ENCODE results near the gene MAPT.
"Not testable (repeated sequence)": the region's sequence is repeated elsewhere in the genome, so short reads cannot be mapped to it uniquely, and the experiment has no call there.

The MAPT gene

GRCh38 chr17:46008591-46008990 lies 114.2 kb downstream of the MAPT start:
- no peak for DNase-seq (ENCODE audit: low read depth in 2 of 2)

- DNase-seq (ENCODE audit: low read depth in 2 of 2), result no peak
These were observed 115.6 kb downstream of the MAPT start for GRCh38 chr17:46009681-46010596.

GRCh38 chr17:46010597-46011186 lies 116.3 kb downstream of the MAPT start:
- no peak for DNase-seq (ENCODE audit: low read depth in 2 of 2)

- DNase-seq (ENCODE audit: low read depth in 2 of 2), result no peak
These were observed 117.6 kb downstream of the MAPT start for GRCh38 chr17:46011711-46012505.

- no peak for DNase-seq (ENCODE audit: low read depth in 2 of 2)
These were observed 118.2 kb downstream of the MAPT start for GRCh38 chr17:46012506-46013079.

GRCh38 chr17:46013127-46013501 lies 118.8 kb downstream of the MAPT start:
- DNase-seq (ENCODE audit: low read depth in 2 of 2), result no peak

GRCh38 chr17:46013502-46014165 lies 119.3 kb downstream of the MAPT start:
- DNase-seq (ENCODE audit: low read depth in 2 of 2), result no peak

- not testable (repeated sequence) for DNase-seq (ENCODE audit: low read depth in 2 of 2)
These were observed 125.1 kb downstream of the MAPT start for GRCh38 chr17:46019408-46019925.

GRCh38 chr17:46020023-46020761 lies 125.8 kb downstream of the MAPT start:
- peak; percentile 22 to 33 for DNase-seq (ENCODE audit: low read depth in 2 of 2)

GRCh38 chr17:46020998-46021397 lies 126.6 kb downstream of the MAPT start:
- DNase-seq (ENCODE audit: low read depth in 2 of 2), result no peak

- DNase-seq (ENCODE audit: low read depth in 2 of 2), result not testable (repeated sequence)
These were observed 129.0 kb downstream of the MAPT start for GRCh38 chr17:46023366-46023765.

GRCh38 chr17:46023783-46024388 lies 129.5 kb downstream of the MAPT start:
- no peak for DNase-seq (ENCODE audit: low read depth in 2 of 2)

GRCh38 chr17:46024590-46024989 lies 130.2 kb downstream of the MAPT start:
- DNase-seq (ENCODE audit: low read depth in 2 of 2), result no peak

- DNase-seq (ENCODE audit: low read depth in 2 of 2), result no peak
These were observed 130.7 kb downstream of the MAPT start for GRCh38 chr17:46025060-46025459.

GRCh38 chr17:46025510-46026165 lies 131.3 kb downstream of the MAPT start:
- no peak for DNase-seq (ENCODE audit: low read depth in 2 of 2)

- no peak for DNase-seq (ENCODE audit: low read depth in 2 of 2)
These were observed 132.1 kb downstream of the MAPT start for GRCh38 chr17:46026166-46027047.

- DNase-seq (ENCODE audit: low read depth in 2 of 2), result no peak
These were observed 133.0 kb downstream of the MAPT start for GRCh38 chr17:46027048-46027975.

- DNase-seq (ENCODE audit: low read depth in 2 of 2), result no peak
These were observed 133.6 kb downstream of the MAPT start for GRCh38 chr17:46027976-46028325.

All from stimulated activated CD8-positive, alpha-beta memory T cell treated with anti-CD3 and anti-CD28 coated beads, Interleukin-2, amount 100 ng/mL, for 1 hour (primary cell).